WTC11 (cell line): ENCODE data around the gene PPP1R9A. TPM values are rescaled to one million over a fixed set of nuclear protein-coding genes. Genes with fewer than 3 reads are reported as not detected.

Experiments used
- ATAC-seq: fragments of 200-7000 bp; cut with Tn5 transposase; 2 replicates; pipeline ENCODE4 v1.10.0; 2021; ENCODE audit warnings: mild to moderate bottlenecking, moderate library complexity
- CTCF ChIA-PET: fragments of 300-600 bp; sonication (Branson Sonifier 250); formaldehyde crosslinking; loops from one replicate; lab custom pipeline; 2021; ENCODE audit warnings: antibody characterized with exemption; lab: Charles Lee
- POLR2A ChIA-PET: fragments of 350-600 bp; sonication (Branson Sonifier 250); formaldehyde crosslinking; loops from one replicate; lab custom pipeline; 2021; ENCODE audit warnings: antibody characterized with exemption; lab: Charles Lee
- DNase-seq: peaks from one replicate; pipeline ENCODE4 v3.0.0; 2021; ENCODE audit warnings: low spot score
- H3K27ac Mint-ChIP-seq: 2 replicates; pipeline ENCODE4 v1.8.0; 2021; ENCODE audit warnings: mixed read lengths
- H3K27me3 Mint-ChIP-seq: 2 replicates; pipeline ENCODE4 v1.8.0; 2021; ENCODE audit warnings: low read depth, mild to moderate bottlenecking, moderate library complexity, mixed read lengths
- H3K36me3 Mint-ChIP-seq: 2 replicates; pipeline ENCODE4 v1.8.0; 2021; ENCODE audit warnings: mixed read lengths
- H3K4me1 Mint-ChIP-seq: 2 replicates; pipeline ENCODE4 v1.8.0; 2022; ENCODE audit warnings: mixed read lengths
- H3K4me3 Mint-ChIP-seq: 2 replicates; pipeline ENCODE4 v1.8.0; 2021; ENCODE audit warnings: mild to moderate bottlenecking, moderate library complexity, mixed read lengths
- H3K9me3 Mint-ChIP-seq: 2 replicates; pipeline ENCODE4 v1.8.0; 2021; ENCODE audit warnings: mixed read lengths
- ARID4B ChIP-seq: sonication (generic); formaldehyde crosslinking; IDR thresholded peaks from 2 replicates; pipeline ENCODE4 v1.8.0; 2023; ENCODE audit warnings: missing genetic modification reagents, mild to moderate bottlenecking, borderline replicate concordance
- CTCF ChIP-seq: fragments of 200-600 bp; IDR thresholded peaks from 2 replicates; pipeline ENCODE4 v1.8.0; 2022; ENCODE audit warnings: antibody characterized with exemption
- E2F1 ChIP-seq: sonication (generic); formaldehyde crosslinking; IDR thresholded peaks from 2 replicates; pipeline ENCODE4 v1.8.0; 2022; ENCODE audit warnings: mild to moderate bottlenecking, missing genetic modification reagents
- E2F5 ChIP-seq: sonication (generic); formaldehyde crosslinking; IDR thresholded peaks from 2 replicates; pipeline ENCODE4 v1.8.1; 2022; ENCODE audit warnings: mild to moderate bottlenecking, moderate library complexity, missing genetic modification reagents
- FOXK1 ChIP-seq: sonication (generic); formaldehyde crosslinking; IDR thresholded peaks from 2 replicates; pipeline ENCODE4 v1.8.0; 2022; ENCODE audit warnings: mild to moderate bottlenecking, moderate library complexity, missing genetic modification reagents
- GABPB1 ChIP-seq: sonication (generic); formaldehyde crosslinking; IDR thresholded peaks from 2 replicates; pipeline ENCODE4 v1.8.1; 2023; ENCODE audit warnings: mild to moderate bottlenecking, missing genetic modification reagents
- HMGA2 ChIP-seq: fragments of 250-450 bp; sonication (Bioruptor Pico); IDR thresholded peaks from 2 replicates; pipeline ENCODE4 v1.4.0; 2021; ENCODE audit warnings: mild to moderate bottlenecking, moderate library complexity
- KAT7 ChIP-seq: sonication (generic); formaldehyde crosslinking; IDR thresholded peaks from 2 replicates; pipeline ENCODE4 v1.8.1; 2023; ENCODE audit warnings: missing genetic modification reagents, mild to moderate bottlenecking, borderline replicate concordance
- MAX ChIP-seq: sonication (generic); formaldehyde crosslinking; IDR thresholded peaks from 2 replicates; pipeline ENCODE4 v1.8.0; 2022; ENCODE audit warnings: mild to moderate bottlenecking, missing genetic modification reagents
- MLX ChIP-seq: sonication (generic); formaldehyde crosslinking; IDR thresholded peaks from 2 replicates; pipeline ENCODE4 v1.8.1; 2023; ENCODE audit warnings: mild to moderate bottlenecking, missing genetic modification reagents, moderate library complexity
- NFYB ChIP-seq: sonication (generic); formaldehyde crosslinking; conservative IDR thresholded peaks from 2 replicates; pipeline ENCODE4 v1.8.0; 2022; ENCODE audit warnings: low read depth, missing genetic modification reagents
- PRDM15 ChIP-seq: sonication (generic); formaldehyde crosslinking; IDR thresholded peaks from 2 replicates; pipeline ENCODE4 v1.8.0; 2022; ENCODE audit warnings: missing genetic modification reagents
- SMAD3 ChIP-seq: sonication (generic); formaldehyde crosslinking; IDR thresholded peaks from 2 replicates; pipeline ENCODE4 v1.8.0; 2022; ENCODE audit warnings: missing genetic modification reagents, mild to moderate bottlenecking, borderline replicate concordance
- TEAD1 ChIP-seq: sonication (generic); formaldehyde crosslinking; IDR thresholded peaks from 2 replicates; pipeline ENCODE4 v1.8.0; 2022; ENCODE audit warnings: mild to moderate bottlenecking, missing genetic modification reagents
- ZBTB43 ChIP-seq: sonication (generic); formaldehyde crosslinking; IDR thresholded peaks from 2 replicates; pipeline ENCODE4 v1.8.1; 2023; ENCODE audit warnings: mild to moderate bottlenecking, missing genetic modification reagents
- ZNF219 ChIP-seq: sonication (generic); formaldehyde crosslinking; IDR thresholded peaks from 2 replicates; pipeline ENCODE4 v1.8.0; 2023; ENCODE audit warnings: missing genetic modification reagents, mild to moderate bottlenecking, borderline replicate concordance
- total RNA-seq: library from RNA; stranded (reverse); gene quantifications from 3 replicates; pipeline ENCODE4 v1.2.3, GENCODE V29; 2021

The PPP1R9A gene
- total RNA-seq, 1 experiment from 2014 or later: 16.8 TPM

GRCh38 chr7:95244616-95245015 lies 337.2 kb downstream of the PPP1R9A start (continued):
- TF ChIP-seq E2F5 (no peak), KAT7 (no peak)

- peak; percentile 84 for ATAC-seq
Measured at GRCh38 chr7:95245828-95246500, 338.6 kb downstream of the PPP1R9A start.

More at GRCh38 chr7:95245828-95246500, 338.6 kb downstream of the PPP1R9A start:
- peaks cover 24% of the 10 kb centered on the region for H3K4me1 Mint-ChIP-seq
- H3K36me3 Mint-ChIP-seq: no peaks in the 10 kb centered on the region
- DNase-seq: no peak
- CTCF ChIA-PET: interaction anchor here (1.2 to 1.7 kb wide), 3 partner anchors 48 to 233 kb away, joined by 4 to 7 read pairs (median 6); partner anchors contain the start of gene PON1
- H3K27me3 Mint-ChIP-seq: no peaks in the 10 kb centered on the region
- no peak overlapping the region for H3K27ac Mint-ChIP-seq
- no peaks in the 10 kb centered on the region for H3K9me3 Mint-ChIP-seq
- no peak overlapping the region for H3K4me3 Mint-ChIP-seq
- POLR2A ChIA-PET: no interaction called here
- TF ChIP-seq TEAD1 (CRISPR knock-in tag) (no peak), E2F1 (CRISPR knock-in tag) (no peak), PRDM15 (CRISPR knock-in tag) (no peak), E2F5 (no peak), NFYB (CRISPR knock-in tag) (no peak), FOXK1 (CRISPR knock-in tag) (no peak), CTCF (no peak), GABPB1 (CRISPR knock-in tag) (no peak), HMGA2 (CRISPR knock-in tag) (no peak), ZNF219 (CRISPR knock-in tag) (no peak), MAX (CRISPR knock-in tag) (no peak), SMAD3 (CRISPR knock-in tag) (no peak), MLX (no peak), ARID4B (no peak), ZBTB43 (no peak)
